ENCODE data around the gene NUTF2. TPM values are rescaled to one million over a fixed set of nuclear protein-coding genes. Genes with fewer than 3 reads are reported as not detected.

The NUTF2 gene
- total RNA-seq, 1 experiment from 2014 or later: 145 TPM

GRCh38 chr16:67893743-67894399, 47.1 kb downstream of the NUTF2 start:
- DNase-seq (ENCODE audit: low read depth, low spot score) (no peak), ATAC-seq (no peak)
- H3K79me2 ChIP-seq (ENCODE audit: insufficient read depth, low read length): peaks cover 45% of the 10 kb centered on the region
- no peaks in the 10 kb centered on the region for H4K20me1 ChIP-seq (ENCODE audit: insufficient read depth)
- H3K27me3 ChIP-seq (ENCODE audit: insufficient read depth, low read length): no peaks in the 10 kb centered on the region
- H3K27ac ChIP-seq (ENCODE audit: low read depth, low read length): peak overlapping the region; percentile 78
- no peaks in the 10 kb centered on the region for H3K9me2 ChIP-seq (ENCODE audit: insufficient read depth)
- ChIA-PET CTCF (interaction anchor here (1.1 kb wide), 1 partner anchor 11 kb away, joined by 4 read pairs; no protein-coding TSS in a partner anchor), POLR2A (no interaction called here), RAD21 (ENCODE audit: low non-redundant PET in 1 of 2, low total read pairs in 2 of 2, uncharacterized antibody in 2 of 2, unreplicated experiment in 2 of 2) (interaction anchor here in 1 of 2 experiments (1.1 kb wide), 1 partner anchor 77 kb away, joined by 7 read pairs; no protein-coding TSS in a partner anchor)
- H3K9ac ChIP-seq (ENCODE audit: low read length): peak overlapping the region; percentile 97
- H3K4me3 ChIP-seq (replicated peaks in 1 of 2; ENCODE audit: low read depth in 1 of 2, low read length in 2 of 2): peak overlapping the region; percentile 91 to 98
- no peak overlapping the region for H2AFZ ChIP-seq (ENCODE audit: low read depth, low read length, poor library complexity, severe bottlenecking)
- BruUV-seq (replicated peaks): TSS peak; percentile 55
- H3K36me3 ChIP-seq (ENCODE audit: control insufficient read depth in 1 of 2, insufficient read depth in 2 of 2, low read length in 2 of 2): no peaks in the 10 kb centered on the region
- H3K4me2 ChIP-seq (ENCODE audit: low read length): peak overlapping the region; percentile 76
- intact Hi-C loops (cut with micrococcal nuclease): no loop called here
- H3K9me3 ChIP-seq (ENCODE audit: control insufficient read depth in 1 of 2, insufficient read depth in 1 of 2, low read depth in 1 of 2, low read length in 2 of 2): no peaks in the 10 kb centered on the region
- peaks cover 13% of the 10 kb centered on the region in 2 experiments for H3K4me1 ChIP-seq (ENCODE audit: control insufficient read depth in 1 of 2, insufficient read depth in 2 of 2, low read length in 2 of 2)
- TF ChIP-seq ZFX (IDR thresholded peaks at IDR 0.05) (0 out of 2 replicates have a peak, but pooled peaks have one; percentile 35), SIN3A (IDR thresholded peaks at IDR 0.05; ENCODE audit: low read depth) (no peak), EZH2phosphoT487 (IDR thresholded peaks at IDR 0.05; ENCODE audit: borderline replicate concordance) (no peak)

GRCh38 chr16:67897231-67897630, 50.5 kb downstream of the NUTF2 start:
- H3K9me3 ChIP-seq (ENCODE audit: control insufficient read depth in 1 of 2, insufficient read depth in 1 of 2, low read depth in 1 of 2, low read length in 2 of 2): no peaks in the 10 kb centered on the region
- BruUV-seq (replicated peaks): no TSS peak
- ATAC-seq: no peak
- no peak for DNase-seq (ENCODE audit: low read depth, low spot score)
- RAD21 ChIA-PET (ENCODE audit: low non-redundant PET in 1 of 2, low total read pairs in 2 of 2, uncharacterized antibody in 2 of 2, unreplicated experiment in 2 of 2): no interaction called here
- no peak overlapping the region for H3K4me3 ChIP-seq (replicated peaks in 1 of 2; ENCODE audit: low read depth in 1 of 2, low read length in 2 of 2)
- no peak overlapping the region for H3K27ac ChIP-seq (ENCODE audit: low read depth, low read length)
- no peak for TF ChIP-seq ZFX (IDR thresholded peaks at IDR 0.05)
- no peak for TF ChIP-seq SIN3A (IDR thresholded peaks at IDR 0.05; ENCODE audit: low read depth)
- no peak for TF ChIP-seq EGR1 (IDR thresholded peaks at IDR 0.05; ENCODE audit: low read depth)
- no peak for TF ChIP-seq CBX3 (IDR thresholded peaks at IDR 0.05; ENCODE audit: low read depth)
- no peak for TF ChIP-seq FOSL1 (IDR thresholded peaks at IDR 0.05; ENCODE audit: low read depth)
- no peak for TF ChIP-seq YY1 (IDR thresholded peaks at IDR 0.05; ENCODE audit: extremely low read depth, insufficient replicate concordance, low read depth, low read length)
- TF ChIP-seq MAX (IDR thresholded peaks at IDR 0.05): no peak
- no peak for TF ChIP-seq ATF3 (IDR thresholded peaks at IDR 0.05)
- no peak overlapping the region for H2AFZ ChIP-seq (ENCODE audit: low read depth, low read length, poor library complexity, severe bottlenecking)
- H4K20me1 ChIP-seq (ENCODE audit: insufficient read depth): no peaks in the 10 kb centered on the region
- H3K27me3 ChIP-seq (ENCODE audit: insufficient read depth, low read length): no peaks in the 10 kb centered on the region
- intact Hi-C loops (cut with micrococcal nuclease): no loop called here
- POLR2A ChIA-PET: no interaction called here
- peaks cover 13% of the 10 kb centered on the region in 2 experiments for H3K4me1 ChIP-seq (ENCODE audit: control insufficient read depth in 1 of 2, insufficient read depth in 2 of 2, low read length in 2 of 2)
- CTCF ChIA-PET: no interaction called here
- no peaks in the 10 kb centered on the region for H3K36me3 ChIP-seq (ENCODE audit: control insufficient read depth in 1 of 2, insufficient read depth in 2 of 2, low read length in 2 of 2)
- H3K9me2 ChIP-seq (ENCODE audit: insufficient read depth): no peaks in the 10 kb centered on the region
- no peak overlapping the region for H3K4me2 ChIP-seq (ENCODE audit: low read length)
- H3K79me2 ChIP-seq (ENCODE audit: insufficient read depth, low read length): peaks cover 48% of the 10 kb centered on the region
- no peak overlapping the region for H3K9ac ChIP-seq (ENCODE audit: low read length)
